ENCODE results near the gene TFB1M. TPM values are rescaled to one million over a fixed set of nuclear protein-coding genes. Genes with fewer than 3 reads are reported as not detected.

The TFB1M gene
- total and polyA plus RNA-seq, 9 of the 15 experiments (the other 6 are each of a cell fraction or from before 2014, with no cell fraction given), result 34.6 to 145 (median 40.4) TPM

GRCh38 chr6:155315516-155315871 is 1.2 kb upstream of the TFB1M start (continued):
- no peak for TF ChIP-seq POLR3G (IDR thresholded peaks at IDR 0.05; ENCODE audit: extremely low read depth, insufficient read length, insufficient replicate concordance)
- TF ChIP-seq ELK1 (CRISPR knock-in tag; IDR thresholded peaks at IDR 0.05), result no peak
- peak; percentile 86 for TF ChIP-seq C11orf30 (IDR thresholded peaks at IDR 0.05; ENCODE audit: low read depth)
- TF ChIP-seq NFRKB (IDR thresholded peaks at IDR 0.05; ENCODE audit: low read depth), result peak; percentile 5; the same call in 1 of the 2 replicates
- no peak for TF ChIP-seq ZNF263 (CRISPR knock-in tag; IDR thresholded peaks at IDR 0.05; ENCODE audit: borderline replicate concordance)
- TF ChIP-seq SREBF1 (IDR thresholded peaks at IDR 0.05; ENCODE audit: borderline replicate concordance, low read depth, low read length), result no peak
- peak; percentile 44; the same call in 1 of the 2 replicates for TF ChIP-seq MAFF (IDR thresholded peaks at IDR 0.05; ENCODE audit: low read length)
- no peak for TF ChIP-seq CTBP1 (IDR thresholded peaks at IDR 0.05; ENCODE audit: borderline replicate concordance)
- TF ChIP-seq ZBTB34 (CRISPR knock-in tag; IDR thresholded peaks at IDR 0.05), result no peak
- 0 out of 2 replicates have a peak, but pooled peaks have one; percentile 49 for TF ChIP-seq THRAP3 (IDR thresholded peaks at IDR 0.05; ENCODE audit: borderline replicate concordance)
- no peak for TF ChIP-seq CTCFL (IDR thresholded peaks at IDR 0.05; ENCODE audit: borderline replicate concordance, insufficient read depth, low read depth, low read length, poor library complexity, severe bottlenecking)
- no peak for TF ChIP-seq CC2D1A (IDR thresholded peaks at IDR 0.05)
- no peak for TF ChIP-seq ZFPM2 (CRISPR knock-in tag; IDR thresholded peaks at IDR 0.05)
- no peak for TF ChIP-seq MAZ (CRISPR knock-in tag; conservative IDR thresholded peaks at IDR 0.05 in 1 of 2, IDR thresholded peaks at IDR 0.05 in 1 of 2)
- no peak; the same call in 1 of the 2 replicates for TF ChIP-seq LCOR (CRISPR knock-in tag; IDR thresholded peaks at IDR 0.05)
- no peak for TF ChIP-seq SRF (CRISPR knock-in tag; IDR thresholded peaks at IDR 0.05)
- peak; percentile 17; the same call in 1 of the 2 replicates for TF ChIP-seq DPF2 (IDR thresholded peaks at IDR 0.05)
- TF ChIP-seq HDAC2 (IDR thresholded peaks at IDR 0.05), result no peak
- TF ChIP-seq ZNF395 (CRISPR knock-in tag; IDR thresholded peaks at IDR 0.05), result 0 out of 2 replicates have a peak, but pooled peaks have one; percentile 25
- TF ChIP-seq PRPF4 (IDR thresholded peaks at IDR 0.05; ENCODE audit: insufficient read depth, low read depth, low read length, poor library complexity, severe bottlenecking), result no peak
- TF ChIP-seq ZBTB5 (IDR thresholded peaks at IDR 0.05), result no peak
- TF ChIP-seq PHF21A (IDR thresholded peaks at IDR 0.05; ENCODE audit: borderline replicate concordance, low read depth), result no peak
